ENCODE results near the gene POLR1D.

- no peak for TF ChIP-seq EZH2 (IDR thresholded peaks at IDR 0.05; ENCODE audit: insufficient read depth, poor library complexity, severe bottlenecking)
- no peak for TF ChIP-seq EZH2phosphoT487 (IDR thresholded peaks at IDR 0.05; ENCODE audit: insufficient read depth, low read depth)
Measured at GRCh38 chr13:27573265-27573664, 48.4 kb upstream of the POLR1D start.
